Measurements from ENCODE around the gene C6orf132.

The C6orf132 gene

DNA sequence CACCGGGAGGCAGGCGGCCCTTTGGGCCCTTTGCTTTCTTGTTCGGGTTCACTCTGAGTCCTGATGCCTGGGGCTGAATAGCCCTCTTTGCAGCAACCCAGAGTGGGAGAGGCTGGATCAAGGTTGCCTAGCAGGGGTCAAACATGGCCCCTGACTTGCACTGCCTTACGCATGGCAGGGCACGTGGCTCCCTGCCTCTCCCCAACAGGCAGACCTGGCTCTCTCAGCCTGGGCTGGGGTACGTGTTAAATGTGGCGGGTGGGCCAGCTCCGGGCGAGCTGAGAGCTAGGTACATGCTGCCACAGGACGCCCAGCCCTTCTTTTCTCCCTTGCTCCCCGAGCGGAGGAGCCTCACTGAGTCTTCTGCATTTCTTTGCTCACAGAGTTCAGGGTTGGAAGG lies 7.3 kb downstream of the C6orf132 start:
- DNase-seq = no peak

DNA sequence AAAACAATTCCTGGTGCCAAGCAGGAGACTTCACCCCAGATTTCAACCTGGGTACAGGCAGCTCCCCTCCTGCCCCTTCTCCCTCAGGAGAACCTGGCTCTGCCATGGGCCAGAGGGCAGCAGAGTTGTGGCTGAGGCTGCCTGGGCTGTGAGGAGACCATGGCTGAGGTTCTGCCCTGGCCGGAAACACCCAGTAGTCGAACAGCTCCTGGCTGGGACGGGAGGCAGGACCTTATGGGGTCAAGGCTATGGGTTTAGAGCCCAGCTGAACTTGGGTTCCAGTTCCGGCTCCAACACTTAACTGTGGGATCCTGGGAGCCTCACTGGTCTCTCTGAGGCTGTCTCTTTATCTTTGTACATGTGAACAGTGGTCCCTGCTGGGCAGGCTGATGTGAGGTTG lies 8.5 kb downstream of the C6orf132 start:
- DNase-seq = no peak

DNA sequence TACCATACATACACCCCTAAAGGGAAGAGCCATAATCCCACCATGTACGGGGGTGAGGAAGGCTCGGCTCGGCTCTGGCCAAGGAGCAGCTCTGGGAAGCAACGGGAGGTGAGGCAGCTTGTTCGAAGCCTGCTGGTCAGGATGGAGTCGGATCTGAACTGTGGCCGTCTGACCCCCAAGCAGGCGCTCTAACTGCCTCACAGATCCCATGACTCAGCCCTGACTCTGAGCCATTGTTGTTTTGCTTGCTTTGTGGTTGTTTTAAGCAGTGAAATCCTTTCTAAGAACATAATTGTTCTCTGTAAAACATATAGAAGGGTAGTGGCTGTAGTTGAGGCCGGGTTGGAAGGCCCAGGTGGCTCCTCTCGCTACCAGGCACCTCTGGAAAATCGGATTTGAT lies 10.9 kb downstream of the C6orf132 start:
- DNase-seq = no peak

DNA sequence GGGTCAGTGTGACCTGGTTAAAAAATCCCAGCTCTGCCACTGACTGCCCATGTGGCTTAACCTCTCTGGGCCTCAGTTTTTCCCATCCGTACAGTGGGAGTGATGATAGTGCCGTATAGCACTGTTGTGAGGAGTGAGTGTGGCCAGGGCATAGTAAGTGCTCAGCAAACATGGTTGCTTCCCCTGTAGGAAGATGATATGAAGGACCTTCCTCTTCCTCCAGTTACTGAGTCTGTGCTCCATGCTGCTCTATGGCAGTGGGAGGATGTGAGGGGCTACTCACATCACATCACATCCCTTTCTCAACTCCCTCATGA lies 13.1 kb downstream of the C6orf132 start:
- DNase-seq = no peak

DNA sequence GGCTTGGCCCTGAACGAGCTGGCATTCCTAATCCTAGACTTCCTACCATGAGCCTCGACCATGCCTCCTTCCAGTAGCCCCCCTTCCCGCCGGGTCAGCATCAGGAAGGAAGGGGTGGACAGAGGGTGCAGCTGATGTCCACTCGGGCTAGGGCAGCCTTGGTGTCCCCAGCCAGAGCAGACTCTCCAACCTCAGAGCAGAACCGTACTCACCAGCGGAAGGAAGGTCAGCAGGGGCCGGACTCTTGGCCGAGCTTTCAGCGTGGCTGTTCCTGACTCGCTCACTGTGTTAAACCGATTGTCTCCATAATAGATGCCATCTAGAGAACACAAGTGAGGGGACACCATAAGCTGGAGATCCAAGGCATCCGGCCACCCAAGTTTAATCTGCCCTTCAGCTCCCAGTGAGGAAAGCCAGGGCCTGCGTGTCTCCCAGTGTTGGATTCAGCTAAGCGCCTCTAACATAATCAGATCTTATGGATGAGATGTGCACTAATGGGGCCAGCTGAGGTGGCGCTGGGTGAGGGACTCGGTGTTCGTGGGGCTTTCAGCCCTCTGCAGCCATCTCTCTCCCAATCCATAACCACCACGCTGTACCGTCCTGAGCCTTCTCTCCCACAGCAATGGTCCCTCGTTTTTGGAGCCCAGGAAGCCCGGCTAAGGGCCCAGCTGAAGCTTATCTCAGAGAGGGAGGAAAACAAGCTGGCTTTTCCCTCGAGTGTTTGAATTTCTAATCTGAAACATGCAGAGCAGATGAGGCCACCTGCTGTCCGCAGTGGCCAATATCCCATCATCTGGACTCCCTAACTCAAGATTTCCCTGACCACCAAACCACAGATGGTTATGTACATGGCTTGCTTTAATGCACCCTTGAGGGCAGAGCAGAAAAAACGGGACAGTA lies 13.7 kb downstream of the C6orf132 start:
- no peak for DNase-seq

GRCh38 chr6:42125663-42126062 lies 16.8 kb downstream of the C6orf132 start:
- no peak for DNase-seq

DNA sequence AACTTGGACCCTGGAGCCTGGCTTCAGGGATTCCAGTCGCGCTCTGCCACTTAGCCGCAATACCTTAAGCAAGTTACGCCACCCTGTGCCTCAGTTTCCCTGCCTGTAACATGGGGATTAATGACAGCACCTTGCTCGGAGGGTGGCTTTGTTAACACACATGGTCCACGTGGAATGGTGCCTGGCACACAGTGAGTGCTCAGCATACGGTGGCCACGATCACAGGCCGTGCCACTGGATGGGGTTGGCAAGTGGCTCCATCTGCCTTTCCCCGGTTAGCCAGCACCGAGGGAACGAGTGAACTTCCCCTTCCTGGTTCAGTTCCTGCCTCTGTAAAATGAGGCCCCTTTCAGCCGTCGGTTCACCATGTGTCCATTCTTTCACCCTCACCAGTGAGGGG lies 17.2 kb downstream of the C6orf132 start:
- no peak for DNase-seq

GRCh38 chr6:42124223-42124836 lies 18.1 kb downstream of the C6orf132 start:
- DNase-seq = no peak

DNA sequence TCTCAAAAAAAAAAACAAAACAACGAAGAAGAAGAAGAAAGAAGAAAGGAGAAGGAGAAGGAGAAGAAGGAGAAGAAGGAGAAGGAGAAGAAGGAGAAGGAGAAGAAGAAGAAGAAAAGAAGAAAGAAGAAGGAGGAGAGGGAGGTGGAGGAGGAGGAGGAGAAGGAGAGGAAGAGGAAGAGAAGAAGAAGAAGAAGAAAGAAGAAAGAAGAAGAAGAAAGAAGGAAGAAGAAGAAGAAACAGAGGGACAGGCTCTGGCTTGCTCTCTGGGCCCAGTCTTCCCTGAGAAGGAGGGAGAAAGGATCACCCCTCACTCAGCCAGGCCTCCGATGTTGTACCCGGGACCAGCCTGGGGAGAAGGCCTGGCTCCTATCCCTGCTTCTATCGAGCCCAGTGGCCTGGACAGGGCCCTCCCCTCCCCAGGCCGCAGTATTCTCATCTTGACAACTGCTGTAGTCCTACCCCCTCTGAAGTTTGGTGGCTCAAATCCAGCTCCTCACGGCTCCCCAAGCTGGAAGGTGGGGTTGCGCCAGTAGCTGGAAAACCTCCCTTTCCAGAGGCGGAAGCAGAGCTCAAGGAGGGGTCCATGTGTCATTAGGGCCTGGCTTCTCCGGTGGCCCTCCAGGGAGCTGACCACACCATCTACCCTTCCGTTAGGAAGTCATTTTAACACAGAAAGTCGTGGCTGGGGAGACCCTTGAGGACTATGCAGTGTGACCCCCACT lies 18.9 kb downstream of the C6orf132 start:
- no peak for DNase-seq

- no peak for DNase-seq
These were observed 21.2 kb downstream of the C6orf132 start for GRCh38 chr6:42120895-42121865.

DNA sequence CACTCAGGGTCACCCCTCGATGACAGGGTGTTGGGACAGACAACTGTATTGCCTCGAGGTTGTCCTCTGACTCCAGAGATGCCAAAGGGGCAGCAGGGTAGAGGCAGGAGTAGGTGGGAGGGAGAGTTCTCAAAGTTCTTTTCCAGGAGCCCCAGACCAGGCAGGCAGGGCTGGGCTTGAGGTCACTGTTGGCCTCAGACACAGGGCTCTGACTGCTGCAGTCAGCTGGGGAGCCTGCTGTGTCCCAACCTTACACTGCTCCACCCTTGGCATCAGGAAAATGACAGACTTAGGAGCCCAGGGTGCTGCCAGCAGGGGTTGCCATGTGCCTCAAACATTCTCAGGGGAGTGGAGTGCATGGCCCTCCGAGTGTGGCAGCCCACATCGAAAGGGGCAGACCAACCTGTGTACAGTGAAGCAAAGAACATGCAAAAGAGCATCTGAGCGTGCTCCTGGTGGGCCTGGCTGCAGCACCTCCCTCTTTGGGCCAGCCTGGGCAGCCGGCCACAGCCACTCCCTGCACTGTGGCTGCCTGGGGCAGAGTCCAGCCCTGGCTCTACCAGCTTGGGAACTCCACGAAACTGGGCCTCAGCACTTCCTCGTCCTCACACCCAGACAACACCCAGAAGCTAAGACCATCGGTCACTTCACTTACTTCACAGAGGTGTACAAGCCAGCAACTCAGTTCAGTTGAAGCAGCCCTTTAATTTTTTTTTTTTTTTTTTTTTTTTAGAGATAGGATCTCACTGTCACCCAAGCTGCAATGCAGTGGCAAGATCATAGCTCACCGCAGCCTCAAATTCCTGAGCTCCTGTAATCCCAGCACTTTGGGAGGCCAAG lies 24.0 kb downstream of the C6orf132 start:
- DNase-seq = no peak

GRCh38 chr6:42117843-42118161 lies 24.6 kb downstream of the C6orf132 start:
- no peak for DNase-seq

DNA sequence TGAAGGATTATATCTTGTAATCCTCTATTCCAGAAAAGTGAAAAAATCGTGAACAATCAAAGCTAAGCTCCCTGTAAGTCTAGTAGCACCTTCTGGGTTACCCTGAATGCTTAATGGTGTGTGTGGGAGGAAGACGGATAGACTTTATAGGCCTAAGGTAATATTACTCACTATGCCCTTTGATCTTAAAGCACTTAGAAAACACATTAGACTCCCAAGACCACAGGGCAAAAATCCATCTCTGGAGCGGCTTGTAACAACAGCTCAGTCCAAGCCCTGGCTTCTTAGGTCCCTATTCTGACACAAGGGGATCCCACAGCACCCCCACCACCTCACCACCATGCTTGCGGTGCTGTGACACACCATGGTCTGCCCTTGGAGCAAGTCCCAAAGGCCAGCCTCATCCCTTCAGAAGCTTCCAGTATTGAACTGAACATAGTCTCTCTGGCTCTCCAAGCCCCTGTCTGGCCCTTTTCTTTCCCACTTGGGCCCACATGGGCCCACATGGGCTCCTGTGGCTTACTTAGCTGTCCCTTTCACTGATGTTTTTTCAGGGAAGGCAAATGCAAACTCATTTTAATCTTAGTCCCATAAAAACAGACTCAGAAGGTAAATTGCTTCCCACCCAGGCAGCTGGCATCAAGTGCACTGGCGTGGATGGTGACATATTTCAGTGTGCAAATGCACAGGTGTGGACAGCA lies 28.3 kb downstream of the C6orf132 start:
- no peak for DNase-seq

DNA sequence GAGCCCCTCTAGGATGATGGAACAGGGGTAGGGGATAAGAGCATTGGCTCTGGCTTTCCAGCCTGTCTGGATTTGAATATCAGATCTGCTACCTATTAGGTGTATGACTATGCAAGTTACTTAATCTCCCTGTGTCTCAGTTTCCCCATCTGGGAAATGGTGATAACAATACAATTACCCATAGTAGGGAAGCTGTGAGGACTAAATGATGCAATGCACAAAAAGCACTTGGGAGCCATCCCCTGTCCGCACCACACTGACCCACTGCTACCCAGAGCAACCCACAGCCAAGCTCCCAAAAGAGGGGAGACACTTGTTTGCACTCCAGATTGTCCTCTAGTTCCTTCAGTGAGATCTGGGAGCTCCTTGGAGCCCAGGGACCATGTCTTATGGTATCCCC lies 30.1 kb downstream of the C6orf132 start:
- DNase-seq = no peak

- no peak for DNase-seq
These were observed 31.7 kb downstream of the C6orf132 start for GRCh38 chr6:42110683-42111082.

DNA sequence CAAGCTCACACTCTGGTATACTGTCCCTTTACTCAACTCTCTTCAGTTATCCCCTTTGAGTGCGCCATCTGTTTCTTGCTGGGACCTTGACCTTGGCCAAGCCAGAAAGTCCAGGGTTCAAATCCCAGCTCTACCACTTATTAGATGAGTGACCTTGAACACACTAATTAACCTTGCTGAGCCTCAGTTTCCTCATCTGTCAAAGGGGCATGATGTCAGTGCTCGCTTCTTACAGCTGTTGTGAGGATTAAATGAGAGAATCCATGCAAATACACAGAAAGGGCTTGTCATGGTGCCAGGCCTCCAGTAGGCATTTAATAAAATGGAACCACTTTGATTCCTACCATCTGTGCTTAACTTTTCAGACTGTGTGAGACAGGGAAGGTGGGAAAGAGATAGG lies 34.3 kb downstream of the C6orf132 start:
- DNase-seq = no peak

DNA sequence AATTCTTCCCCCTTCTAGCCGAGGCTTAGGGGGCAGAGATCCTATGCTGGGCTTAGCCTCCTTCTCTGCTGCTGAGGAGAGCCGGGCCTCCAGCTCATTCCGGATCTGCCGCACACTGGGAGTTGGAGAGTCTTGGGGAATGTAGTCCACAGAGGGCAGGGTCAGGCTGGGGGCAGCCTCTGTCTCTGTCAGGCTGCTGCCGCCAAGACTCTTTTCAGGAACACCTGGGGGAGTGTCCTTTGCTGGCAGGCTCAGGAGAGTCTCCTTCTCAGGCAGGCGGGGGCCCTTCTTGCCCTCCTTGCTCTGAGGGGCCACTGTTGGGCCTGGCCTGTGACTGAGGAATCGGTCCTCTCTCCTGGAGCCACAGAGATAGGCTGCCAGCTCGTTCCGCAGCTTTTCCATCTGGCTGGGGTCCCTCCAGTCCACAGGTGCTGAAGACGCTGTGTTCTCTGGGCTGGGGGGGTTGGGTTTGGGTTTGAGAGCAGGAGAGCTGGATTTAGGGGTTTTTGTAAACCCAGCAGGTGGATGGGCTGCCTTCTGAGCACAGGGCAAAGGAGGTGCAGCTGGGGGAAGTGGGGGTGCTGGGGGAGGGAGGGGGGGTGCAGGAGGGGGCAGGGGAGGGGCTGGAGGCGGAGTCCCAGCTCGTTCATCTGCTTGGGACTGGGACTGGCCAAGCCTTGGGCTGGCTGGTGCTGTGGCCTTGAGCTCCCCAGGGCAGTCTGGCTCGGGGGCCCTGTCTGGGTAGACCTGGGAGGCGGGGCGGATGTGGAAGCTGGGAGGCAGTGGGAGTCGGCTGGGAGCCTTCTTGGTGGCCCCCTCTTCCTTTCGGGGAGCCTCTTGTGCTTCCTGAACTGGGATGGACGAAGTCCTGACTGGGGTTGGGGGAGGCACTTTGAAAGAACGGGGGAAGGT lies 36.1 kb downstream of the C6orf132 start:
- no peak for DNase-seq

DNA sequence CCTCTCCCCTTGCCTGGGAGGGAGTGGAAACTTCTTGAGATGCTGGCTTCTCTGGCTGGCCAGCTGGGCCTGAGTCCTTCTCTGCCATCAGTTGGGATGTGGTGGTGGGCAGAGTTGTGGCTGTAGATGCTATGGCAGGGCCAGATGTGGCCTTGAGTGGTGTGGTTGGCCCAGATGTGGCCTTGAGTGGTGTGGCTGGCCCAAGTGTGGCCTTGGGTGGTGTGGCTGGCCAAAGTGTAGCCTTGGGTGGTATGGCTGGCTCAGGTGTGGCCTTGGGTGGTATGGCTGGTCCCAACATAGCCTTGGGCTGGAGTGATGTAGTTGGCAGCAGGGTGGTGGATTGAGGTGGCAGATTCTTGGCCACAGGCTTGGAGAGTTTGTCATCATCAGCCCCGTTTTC lies 36.7 kb downstream of the C6orf132 start:
- DNase-seq = no peak

GRCh38 chr6:42105156-42105648 lies 37.2 kb downstream of the C6orf132 start:
- no peak for DNase-seq

DNA sequence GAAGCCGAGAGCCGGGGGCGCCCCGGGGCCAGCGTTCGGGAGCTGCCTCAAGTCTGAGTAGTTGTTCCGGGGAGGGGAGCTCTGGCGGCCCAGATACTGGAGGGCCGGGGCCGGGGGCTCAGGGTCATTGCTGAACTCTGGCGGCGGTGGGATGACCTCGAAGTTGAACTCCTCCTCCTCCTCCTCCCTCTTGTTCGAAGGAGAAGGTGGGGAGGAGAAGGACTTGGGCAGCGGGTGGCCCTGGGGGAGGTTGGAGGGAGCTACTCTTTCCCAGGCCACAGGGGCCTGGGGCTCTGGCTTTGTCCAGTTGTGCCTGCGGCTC lies 37.7 kb downstream of the C6orf132 start:
- no peak for DNase-seq

Measured in 8988T (cell line).